Stimulated activated CD4-positive, alpha-beta T cell treated with anti-CD3 and anti-CD28 coated beads, Interleukin-1b, Interleukin-23, amount 100 ng/mL, for 1 hour (primary cell): ENCODE data around the gene PDLIM1.

Source experiments
- DNase-seq, 2 donors: peaks; one replicate each; pipeline ENCODE4 v3.0.0-alpha.2; 2020; ENCODE audit warnings: low read depth in 2 of 2

Gene PDLIM1

GRCh38 chr10:95290461-95291364 is at the start of gene PDLIM1:
Gene PDLIM1 (minus strand): TSS chr10:95291003. CDS start chr10:95290915, 88 bp downstream.
- DNase-seq, result no peak

GRCh38 chr10:95339863-95340262 is 49.1 kb upstream of the PDLIM1 start:
- DNase-seq, result no peak

- DNase-seq, result no peak
Observed at GRCh38 chr10:95337423-95338160, 46.8 kb upstream of the PDLIM1 start.

- DNase-seq, result no peak
Observed at GRCh38 chr10:95336702-95337101, 45.9 kb upstream of the PDLIM1 start.

GRCh38 chr10:95335933-95336699 is 45.3 kb upstream of the PDLIM1 start:
- DNase-seq, result no peak

- no peak for DNase-seq
Observed at GRCh38 chr10:95334805-95335144, 44.0 kb upstream of the PDLIM1 start.

GRCh38 chr10:95333997-95334804 is 43.4 kb upstream of the PDLIM1 start:
- no peak for DNase-seq

- DNase-seq, result no peak
Observed at GRCh38 chr10:95332666-95333249, 42.0 kb upstream of the PDLIM1 start.

GRCh38 chr10:95331596-95332130 is 40.9 kb upstream of the PDLIM1 start:
- DNase-seq, result no peak

- DNase-seq, result no peak
Observed at GRCh38 chr10:95330966-95331453, 40.2 kb upstream of the PDLIM1 start.

GRCh38 chr10:95329296-95329695 is 38.5 kb upstream of the PDLIM1 start:
- no peak for DNase-seq

GRCh38 chr10:95328013-95328412 is 37.2 kb upstream of the PDLIM1 start:
- no peak for DNase-seq

- no peak for DNase-seq
Observed at GRCh38 chr10:95327367-95327766, 36.6 kb upstream of the PDLIM1 start.

GRCh38 chr10:95326396-95326795 is 35.6 kb upstream of the PDLIM1 start:
- no peak for DNase-seq

GRCh38 chr10:95325863-95326262 is 35.1 kb upstream of the PDLIM1 start:
- DNase-seq, result no peak

- DNase-seq, result no peak
Observed at GRCh38 chr10:95324436-95325268, 33.8 kb upstream of the PDLIM1 start.

- DNase-seq, result no peak
Observed at GRCh38 chr10:95321554-95322301, 30.9 kb upstream of the PDLIM1 start.

GRCh38 chr10:95319239-95319638 is 28.4 kb upstream of the PDLIM1 start:
- no peak for DNase-seq

- no peak for DNase-seq
Observed at GRCh38 chr10:95315509-95315908, 24.7 kb upstream of the PDLIM1 start.
